Naive thymus-derived CD4-positive, alpha-beta T cell (primary cell): ENCODE data around the gene PDZD2. TPM values are rescaled to one million over a fixed set of nuclear protein-coding genes. Genes with fewer than 3 reads are reported as not detected.

Source experiments
- ATAC-seq: fragments of 150-1000 bp; cut with Tn5 transposase; 2 replicates; pipeline ENCODE4 v1.10.0; 2021; ENCODE audit warnings: mild to moderate bottlenecking, moderate library complexity
- CTCF ChIA-PET: fragments of 350-600 bp; sonication (Branson Sonifier 250); formaldehyde crosslinking; loops from one replicate; lab custom pipeline; 2021; ENCODE audit warnings: antibody characterized with exemption; lab: Charles Lee
- POLR2A ChIA-PET: fragments of 350-600 bp; sonication (Branson Sonifier 250); formaldehyde crosslinking; loops from one replicate; lab custom pipeline; 2021; ENCODE audit warnings: antibody characterized with exemption, inconsistent platforms; lab: Charles Lee
- DNase-seq, 9 donors: peaks; one replicate each; pipeline versions ENCODE4 v3.0.0 to v3.0.0-alpha.2; 2020 to 2022; ENCODE audit warnings: mixed read lengths in 1 of 9
- H3K27ac ChIP-seq: one replicate; pipeline ENCODE4 v1.7.0; 2013; ENCODE audit warnings: mild to moderate bottlenecking, low read depth, low read length, moderate library complexity
- H3K27me3 ChIP-seq, 2 donors: one replicate each; pipeline ENCODE4 v1.7.0; 2013; ENCODE audit warnings: low read length in 2 of 2, mild to moderate bottlenecking in 2 of 2, moderate library complexity in 2 of 2; ENCODE audit not compliant: control insufficient read depth in 2 of 2, insufficient read depth in 2 of 2
- H3K36me3 ChIP-seq, 3 experiments: 1 replicate in 2 of 3; 2 replicates in 1 of 3; pipeline ENCODE4 v1.7.0; 2013; ENCODE audit warnings: low read length in 3 of 3, mild to moderate bottlenecking in 3 of 3, moderate library complexity in 1 of 3; ENCODE audit not compliant: insufficient read depth in 3 of 3, control insufficient read depth in 2 of 3
- H3K4me1 ChIP-seq, 2 donors: one replicate each; pipeline ENCODE4 v1.7.0; 2013; ENCODE audit warnings: low read length in 2 of 2, mild to moderate bottlenecking in 2 of 2, moderate library complexity in 1 of 2; ENCODE audit not compliant: control insufficient read depth in 2 of 2, insufficient read depth in 2 of 2
- H3K4me3 ChIP-seq: 2 replicates; pipeline ENCODE4 v1.7.0; 2013; ENCODE audit warnings: mild to moderate bottlenecking, low read length
- H3K9me3 ChIP-seq, 3 experiments: 1 replicate in 2 of 3; 2 replicates in 1 of 3; pipeline ENCODE4 v1.7.0; 2013; ENCODE audit warnings: low read length in 3 of 3; ENCODE audit not compliant: control insufficient read depth in 2 of 3
- H3K27ac Mint-ChIP-seq, 9 donors: one replicate each; pipeline ENCODE4 v1.8.0; 2020 to 2022; ENCODE audit warnings: mixed read lengths in 9 of 9, mild to moderate bottlenecking in 8 of 9, moderate library complexity in 5 of 9, inconsistent platforms in 2 of 9
- H3K27me3 Mint-ChIP-seq, 5 donors: one replicate each; pipeline ENCODE4 v1.8.0; 2021 to 2022; ENCODE audit warnings: mixed read lengths in 5 of 5, mild to moderate bottlenecking in 1 of 5
- H3K36me3 Mint-ChIP-seq, 5 donors: one replicate each; pipeline ENCODE4 v1.8.0; 2020 to 2022; ENCODE audit warnings: mixed read lengths in 5 of 5, mild to moderate bottlenecking in 3 of 5, inconsistent platforms in 1 of 5
- H3K4me1 Mint-ChIP-seq, 7 donors: one replicate each; pipeline ENCODE4 v1.8.0; 2020 to 2022; ENCODE audit warnings: mixed read lengths in 7 of 7, mild to moderate bottlenecking in 3 of 7, inconsistent platforms in 1 of 7
- H3K4me3 Mint-ChIP-seq, 10 donors: one replicate each; pipeline ENCODE4 v1.8.0; 2020 to 2022; ENCODE audit warnings: mild to moderate bottlenecking in 10 of 10, mixed read lengths in 10 of 10, moderate library complexity in 6 of 10, inconsistent platforms in 2 of 10
- H3K9me3 Mint-ChIP-seq, 11 donors: one replicate each; pipeline ENCODE4 v1.8.0; 2020 to 2022; ENCODE audit warnings: mixed read lengths in 11 of 11, mild to moderate bottlenecking in 4 of 11, inconsistent platforms in 1 of 11, moderate library complexity in 1 of 11
- intact Hi-C, 2 donors: fragments of 100-400 bp; cut with micrococcal nuclease; formaldehyde crosslinking; loops; one replicate each; pipeline ENCODE4 v1.15.1; 2023
- polyA plus RNA-seq, 2 donors: library from polyadenylated mRNA; unstranded; fragments of 300-500 nt; fragmentation: Illumina TruSeq; gene quantifications; one replicate each; pipeline ENCODE4 v1.2.3, GENCODE V29; 2021
- total RNA-seq, 6 experiments: library from RNA in 5 of 6; stranded (reverse) in 5 of 6; gene quantifications; 1 replicate in 5 of 6; 2 replicates in 1 of 6; pipeline ENCODE4 v1.2.3 and lab custom pipeline; 2021 to 2026

The PDZD2 gene
- total and polyA plus RNA-seq, 7 experiments from 2014 or later = 1.1 to 2.7 (median 1.3) TPM; not detected in 1

GRCh38 chr5:31776976-31777651 lies 138.2 kb downstream of the PDZD2 start:
- no peak for ATAC-seq
- peaks cover 0 to 2% (median 0%) of the 10 kb centered on the region in 7 donors for H3K4me1 Mint-ChIP-seq
- POLR2A ChIA-PET = no interaction called here
- no peak overlapping the region for H3K27ac Mint-ChIP-seq
- no peak overlapping the region for H3K4me3 ChIP-seq
- intact Hi-C loops = no loop called here
- H3K4me1 ChIP-seq = no peaks in the 10 kb centered on the region
- H3K9me3 ChIP-seq = no peaks in the 10 kb centered on the region
- peaks cover 0 to 3% (median 0%) of the 10 kb centered on the region in 5 donors for H3K27me3 Mint-ChIP-seq
- no peaks in the 10 kb centered on the region for H3K36me3 ChIP-seq
- H3K27me3 ChIP-seq = no peaks in the 10 kb centered on the region
- no peaks in the 10 kb centered on the region for H3K36me3 Mint-ChIP-seq
- no peak for DNase-seq
- peaks cover 0 to 5% (median 0%) of the 10 kb centered on the region in 11 donors for H3K9me3 Mint-ChIP-seq
- no peak overlapping the region for H3K4me3 Mint-ChIP-seq
- CTCF ChIA-PET = no interaction called here
- H3K27ac ChIP-seq = no peak overlapping the region

GRCh38 chr5:31781772-31782171 lies 142.8 kb downstream of the PDZD2 start:
- POLR2A ChIA-PET = no interaction called here
- no peak for DNase-seq
- H3K27ac Mint-ChIP-seq = no peak overlapping the region

GRCh38 chr5:31783086-31783645 lies 144.2 kb downstream of the PDZD2 start:
- no peaks in the 10 kb centered on the region for H3K4me1 Mint-ChIP-seq
- no peak overlapping the region for H3K27ac Mint-ChIP-seq
- intact Hi-C loops = no loop called here

More at GRCh38 chr5:31781772-31782171, 142.8 kb downstream of the PDZD2 start:
- Mint-ChIP-seq H3K4me1 (no peaks in the 10 kb centered on the region), H3K9me3 (peaks cover 0 to 4% (median 0%) of the 10 kb centered on the region in 11 donors), H3K4me3 (no peak overlapping the region), H3K27me3 (peaks cover 0 to 6% (median 0%) of the 10 kb centered on the region in 5 donors), H3K36me3 (no peaks in the 10 kb centered on the region)
- no peaks in the 10 kb centered on the region for H3K36me3 ChIP-seq
- H3K4me1 ChIP-seq = no peaks in the 10 kb centered on the region
- intact Hi-C loops = no loop called here
- no peak overlapping the region for H3K4me3 ChIP-seq
- ATAC-seq = no peak
- CTCF ChIA-PET = no interaction called here
- no peak overlapping the region for H3K27ac ChIP-seq
- no peaks in the 10 kb centered on the region for H3K27me3 ChIP-seq
- no peaks in the 10 kb centered on the region for H3K9me3 ChIP-seq

GRCh38 chr5:31783731-31784130 lies 144.8 kb downstream of the PDZD2 start:
- POLR2A ChIA-PET = no interaction called here
- H3K9me3 ChIP-seq = no peaks in the 10 kb centered on the region
- ATAC-seq = no peak
- Mint-ChIP-seq H3K9me3 (peaks cover 0 to 2% (median 0%) of the 10 kb centered on the region in 11 donors), H3K27me3 (peaks cover 0 to 6% (median 0%) of the 10 kb centered on the region in 5 donors), H3K27ac (no peak overlapping the region), H3K36me3 (no peaks in the 10 kb centered on the region), H3K4me3 (no peak overlapping the region), H3K4me1 (no peaks in the 10 kb centered on the region)
- H3K27ac ChIP-seq = no peak overlapping the region
- H3K4me1 ChIP-seq = no peaks in the 10 kb centered on the region
- H3K36me3 ChIP-seq = no peaks in the 10 kb centered on the region
- H3K27me3 ChIP-seq = no peaks in the 10 kb centered on the region
- no peak for DNase-seq
- intact Hi-C loops = no loop called here
- CTCF ChIA-PET = no interaction called here
- H3K4me3 ChIP-seq = no peak overlapping the region

More at GRCh38 chr5:31783086-31783645, 144.2 kb downstream of the PDZD2 start:
- DNase-seq (no peak), ATAC-seq (no peak)
- H3K36me3 ChIP-seq = no peaks in the 10 kb centered on the region
- H3K36me3 Mint-ChIP-seq = no peaks in the 10 kb centered on the region
- H3K9me3 ChIP-seq = no peaks in the 10 kb centered on the region
- peaks cover 0 to 2% (median 0%) of the 10 kb centered on the region in 11 donors for H3K9me3 Mint-ChIP-seq
- ChIA-PET CTCF (no interaction called here), POLR2A (no interaction called here)
- no peaks in the 10 kb centered on the region for H3K4me1 ChIP-seq
- no peak overlapping the region for H3K27ac ChIP-seq
- H3K27me3 ChIP-seq = no peaks in the 10 kb centered on the region
- no peak overlapping the region for H3K4me3 ChIP-seq
- peaks cover 0 to 6% (median 0%) of the 10 kb centered on the region in 5 donors for H3K27me3 Mint-ChIP-seq
- no peak overlapping the region for H3K4me3 Mint-ChIP-seq

GRCh38 chr5:31786090-31786631 lies 147.2 kb downstream of the PDZD2 start:
- no peaks in the 10 kb centered on the region for H3K9me3 ChIP-seq
- Mint-ChIP-seq H3K36me3 (no peaks in the 10 kb centered on the region), H3K9me3 (peaks cover 0 to 5% (median 0%) of the 10 kb centered on the region in 11 donors), H3K4me1 (no peaks in the 10 kb centered on the region), H3K27ac (no peak overlapping the region), H3K27me3 (peaks cover 0 to 6% (median 0%) of the 10 kb centered on the region in 5 donors), H3K4me3 (no peak overlapping the region)
- no peak for DNase-seq
- no peaks in the 10 kb centered on the region for H3K4me1 ChIP-seq
- intact Hi-C loops = no loop called here
- POLR2A ChIA-PET = no interaction called here
- no peak overlapping the region for H3K4me3 ChIP-seq
- no peaks in the 10 kb centered on the region for H3K27me3 ChIP-seq
- CTCF ChIA-PET = no interaction called here
- no peaks in the 10 kb centered on the region for H3K36me3 ChIP-seq
- ATAC-seq = no peak
- no peak overlapping the region for H3K27ac ChIP-seq

GRCh38 chr5:31794009-31794408 lies 155.1 kb downstream of the PDZD2 start:
- no peak overlapping the region for H3K27ac Mint-ChIP-seq
- no peaks in the 10 kb centered on the region for H3K9me3 ChIP-seq
- H3K36me3 ChIP-seq = no peaks in the 10 kb centered on the region
- no peaks in the 10 kb centered on the region for H3K4me1 ChIP-seq
- H3K27ac ChIP-seq = no peak overlapping the region
- CTCF ChIA-PET = no interaction called here
- H3K27me3 Mint-ChIP-seq = peaks cover 0 to 5% (median 0%) of the 10 kb centered on the region in 5 donors
- ATAC-seq (no peak), DNase-seq (no peak)
- no peaks in the 10 kb centered on the region for H3K27me3 ChIP-seq
- H3K4me1 Mint-ChIP-seq = no peaks in the 10 kb centered on the region
- POLR2A ChIA-PET = no interaction called here
- peaks cover 0 to 2% (median 0%) of the 10 kb centered on the region in 11 donors for H3K9me3 Mint-ChIP-seq
- H3K36me3 Mint-ChIP-seq = no peaks in the 10 kb centered on the region
- no peak overlapping the region for H3K4me3 ChIP-seq
- intact Hi-C loops = no loop called here
- H3K4me3 Mint-ChIP-seq = no peak overlapping the region
